Mucosa of descending colon (tissue), 3 donors: ENCODE results near the gene HBEGF. TPM values are rescaled to one million over a fixed set of nuclear protein-coding genes. Genes with fewer than 3 reads are reported as not detected.

ENCODE experiments used
- ATAC-seq: fragments of 200-7000 bp; cut with Tn5 transposase; one replicate; pipeline ENCODE4 v1.9.1; 2020; ENCODE audit warnings: mild to moderate bottlenecking, moderate library complexity
- DNase-seq, 3 donors: peaks; one replicate each; pipeline ENCODE4 v3.0.0-alpha.2; 2020
- H3K36me3 ChIP-seq: fragments of 200-600 bp; one replicate; pipeline ENCODE4 v1.8.0; 2021; ENCODE audit warnings: low read depth, mild to moderate bottlenecking
- H3K4me1 ChIP-seq: fragments of 200-600 bp; one replicate; pipeline ENCODE4 v1.8.0; 2021; ENCODE audit warnings: low read depth, mild to moderate bottlenecking
- H3K4me3 ChIP-seq: fragments of 200-600 bp; one replicate; pipeline ENCODE4 v1.8.0; 2021; ENCODE audit warnings: mild to moderate bottlenecking
- H3K9me3 ChIP-seq: fragments of 200-600 bp; one replicate; pipeline ENCODE4 v1.8.0; 2021; ENCODE audit warnings: mild to moderate bottlenecking
- intact Hi-C, 2 donors: fragments of 100-400 bp; cut with DNase I in 1 of 2; cut with micrococcal nuclease in 1 of 2; formaldehyde crosslinking; loops; one replicate each; pipeline versions ENCODE4 v1.11.0 to v1.11.1; 2022; cut with DNase I, micrococcal nuclease
- total RNA-seq, 3 donors: library from RNA; stranded (reverse); fragmentation: NEBNext Ultra II Directional in 2 of 3; extraction: Animal tissue kit (Norgen Biotek cat#: 25700) in 2 of 3; gene quantifications; one replicate each; pipeline versions ENCODE4 v1.2.1 to v1.2.4, GENCODE V29; 2021 to 2023
- TF ChIP-seq, protein P1 (sequence below): fragments of 200-600 bp; IDR thresholded peaks from one replicate; pipeline ENCODE4 v1.8.0; 2022; ENCODE audit warnings: antibody characterized with exemption, mild to moderate bottlenecking
- donor health status: DM: no; HTN: no; CAD: no; lungs with moderate emphysema.
- donor health status: DM: no; HTN: no; CAD: no.
- donor health status: DM: no; HTN: yes; CAD: no.

HBEGF gene
- total RNA-seq, 3 donors from 2014 or later, result 8.8 to 15.7 (median 13.1) TPM

DNA sequence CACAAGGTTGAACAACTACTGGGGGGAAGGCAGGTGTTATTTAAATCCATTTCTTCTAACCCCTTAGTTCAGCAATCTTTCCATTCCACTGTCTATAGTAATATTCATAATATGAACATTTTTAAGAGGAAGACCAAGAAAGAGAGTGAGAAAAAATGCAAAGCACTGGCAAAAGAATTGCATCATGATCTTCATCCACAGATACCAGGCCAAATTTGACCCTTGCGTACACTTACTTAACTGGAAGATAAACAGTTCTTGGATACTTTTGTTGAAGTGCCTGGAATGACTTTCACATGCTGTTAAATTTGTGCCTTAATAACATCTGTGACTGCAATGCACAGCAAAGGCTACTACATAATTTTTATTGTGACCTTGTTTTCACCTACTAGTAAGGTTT lies 45.3 kb downstream of the HBEGF start:
- H3K9me3 ChIP-seq, result no peaks in the 10 kb centered on the region
- no peak overlapping the region for H3K4me3 ChIP-seq
- ATAC-seq (no peak), DNase-seq (no peak)
- no peaks in the 10 kb centered on the region for H3K36me3 ChIP-seq
- H3K4me1 ChIP-seq, result peaks cover 8% of the 10 kb centered on the region
- intact Hi-C loops, result no loop called here
- TF ChIP-seq, protein P1, sequence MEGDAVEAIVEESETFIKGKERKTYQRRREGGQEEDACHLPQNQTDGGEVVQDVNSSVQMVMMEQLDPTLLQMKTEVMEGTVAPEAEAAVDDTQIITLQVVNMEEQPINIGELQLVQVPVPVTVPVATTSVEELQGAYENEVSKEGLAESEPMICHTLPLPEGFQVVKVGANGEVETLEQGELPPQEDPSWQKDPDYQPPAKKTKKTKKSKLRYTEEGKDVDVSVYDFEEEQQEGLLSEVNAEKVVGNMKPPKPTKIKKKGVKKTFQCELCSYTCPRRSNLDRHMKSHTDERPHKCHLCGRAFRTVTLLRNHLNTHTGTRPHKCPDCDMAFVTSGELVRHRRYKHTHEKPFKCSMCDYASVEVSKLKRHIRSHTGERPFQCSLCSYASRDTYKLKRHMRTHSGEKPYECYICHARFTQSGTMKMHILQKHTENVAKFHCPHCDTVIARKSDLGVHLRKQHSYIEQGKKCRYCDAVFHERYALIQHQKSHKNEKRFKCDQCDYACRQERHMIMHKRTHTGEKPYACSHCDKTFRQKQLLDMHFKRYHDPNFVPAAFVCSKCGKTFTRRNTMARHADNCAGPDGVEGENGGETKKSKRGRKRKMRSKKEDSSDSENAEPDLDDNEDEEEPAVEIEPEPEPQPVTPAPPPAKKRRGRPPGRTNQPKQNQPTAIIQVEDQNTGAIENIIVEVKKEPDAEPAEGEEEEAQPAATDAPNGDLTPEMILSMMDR, result no peak

DNA sequence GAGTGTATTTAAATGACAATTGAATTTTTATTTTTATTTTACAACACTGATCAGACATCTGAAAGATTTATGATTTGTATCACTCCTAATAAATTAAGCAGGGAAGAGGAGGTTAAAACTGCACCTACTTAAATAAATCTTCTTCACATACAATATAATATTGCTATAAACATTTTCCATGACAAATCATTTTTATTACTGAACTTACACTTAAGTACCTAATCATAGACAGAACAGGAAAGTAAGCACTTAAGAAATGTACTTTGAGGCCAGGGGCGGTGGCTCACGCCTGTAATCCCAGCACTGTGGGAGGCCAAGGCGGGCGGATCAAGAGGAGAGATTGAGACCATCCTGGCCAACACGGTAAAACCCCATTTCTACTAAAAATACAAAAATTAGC lies 47.3 kb downstream of the HBEGF start:
- TF ChIP-seq, protein P1, result no peak
- H3K4me3 ChIP-seq, result no peak overlapping the region
- DNase-seq (no peak), ATAC-seq (no peak)
- H3K36me3 ChIP-seq, result no peaks in the 10 kb centered on the region
- peaks cover 8% of the 10 kb centered on the region for H3K4me1 ChIP-seq
- intact Hi-C loops, result no loop called here
- no peaks in the 10 kb centered on the region for H3K9me3 ChIP-seq

- H3K4me3 ChIP-seq, result no peak overlapping the region
- H3K36me3 ChIP-seq, result no peaks in the 10 kb centered on the region
- no peaks in the 10 kb centered on the region for H3K9me3 ChIP-seq
- H3K4me1 ChIP-seq, result peaks cover 8% of the 10 kb centered on the region
- DNase-seq (no peak), ATAC-seq (no peak)
- intact Hi-C loops, result no loop called here
- TF ChIP-seq, protein P1, result no peak
Measured at GRCh38 chr5:140298183-140298601, 48.2 kb downstream of the HBEGF start.

GRCh38 chr5:140297283-140297682 lies 49.1 kb downstream of the HBEGF start:
- DNase-seq (no peak), ATAC-seq (no peak)
- TF ChIP-seq, protein P1, result no peak
- H3K4me1 ChIP-seq, result peaks cover 8% of the 10 kb centered on the region
- H3K9me3 ChIP-seq, result no peaks in the 10 kb centered on the region
- intact Hi-C loops, result no loop called here
- H3K4me3 ChIP-seq, result no peak overlapping the region
- no peaks in the 10 kb centered on the region for H3K36me3 ChIP-seq

- H3K4me3 ChIP-seq, result no peak overlapping the region
- peaks cover 8% of the 10 kb centered on the region for H3K4me1 ChIP-seq
- ATAC-seq (no peak), DNase-seq (no peak)
- TF ChIP-seq, protein P1, result no peak
- intact Hi-C loops, result no loop called here
- no peaks in the 10 kb centered on the region for H3K9me3 ChIP-seq
- no peaks in the 10 kb centered on the region for H3K36me3 ChIP-seq
Measured at GRCh38 chr5:140296289-140296688, 50.1 kb downstream of the HBEGF start.

DNA sequence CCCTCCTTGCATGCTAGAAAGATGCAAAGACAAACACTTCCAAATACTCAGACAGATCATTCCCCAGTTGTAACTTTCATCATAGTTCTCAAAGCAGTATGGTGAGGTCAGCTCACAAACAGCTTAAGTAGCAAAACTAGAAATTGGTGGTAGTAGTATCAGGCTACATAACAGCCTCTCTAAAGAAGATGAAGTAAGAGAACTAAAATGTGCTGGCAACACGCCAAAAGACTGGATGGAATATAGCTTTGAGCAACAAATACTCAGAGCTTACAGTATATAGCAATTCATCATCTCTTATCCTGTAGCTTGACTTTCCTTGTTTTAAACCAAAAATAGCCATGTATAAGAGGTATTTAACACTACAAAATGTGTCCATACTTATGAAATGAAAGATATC lies 51.0 kb downstream of the HBEGF start:
- peaks cover 8% of the 10 kb centered on the region for H3K4me1 ChIP-seq
- no peaks in the 10 kb centered on the region for H3K36me3 ChIP-seq
- TF ChIP-seq, protein P1, result no peak
- DNase-seq (peak in 1 of 3 donors; percentile 56), ATAC-seq (peak; percentile 27)
- H3K9me3 ChIP-seq, result no peaks in the 10 kb centered on the region
- no peak overlapping the region for H3K4me3 ChIP-seq
- intact Hi-C loops, result no loop called here
